HL-60 (cell line): ENCODE measurements around the gene FMO3.

ENCODE experiments used
- DNase-seq, 2 experiments: peaks; one replicate each; pipeline ENCODE4 v3.0.0-alpha.2; 2010 to 2020; ENCODE audit warnings: low read depth in 1 of 2, low spot score in 1 of 2
- H3K27ac ChIP-seq: fragments of 250-450 bp; sonication (Bioruptor Pico); replicated peaks from 2 replicates; pipeline ENCODE4 v1.5.1; 2020; ENCODE audit warnings: mild to moderate bottlenecking, moderate library complexity
- H3K27me3 ChIP-seq: fragments of 250-450 bp; sonication (Bioruptor Pico); 2 replicates; pipeline ENCODE4 v1.5.1; 2021; ENCODE audit warnings: mild to moderate bottlenecking, moderate library complexity; ENCODE audit not compliant: insufficient read depth, poor library complexity, severe bottlenecking
- H3K4me3 ChIP-seq: replicated peaks from 2 replicates; pipeline ENCODE4 v1.5.1; 2011; ENCODE audit warnings: mild to moderate bottlenecking, control low read depth, low read length; ENCODE audit not compliant: insufficient read depth
- CTCF ChIP-seq: IDR thresholded peaks from one replicate; pipeline ENCODE4 v1.5.1; 2011; ENCODE audit warnings: low read length, control low read depth, inconsistent platforms; ENCODE audit not compliant: insufficient read depth
- GABPA ChIP-seq: IDR thresholded peaks from 2 replicates; pipeline ENCODE4 v1.6.1; 2012; ENCODE audit warnings: low read depth
- POLR2AphosphoS5 ChIP-seq: IDR thresholded peaks from 2 replicates; pipeline ENCODE4 v1.6.1; 2012; ENCODE audit warnings: low read depth
- REST ChIP-seq: IDR thresholded peaks from 2 replicates; pipeline ENCODE4 v1.6.1; 2012; ENCODE audit warnings: low read depth; ENCODE audit not compliant: insufficient replicate concordance
- SPI1 ChIP-seq: IDR thresholded peaks from 2 replicates; pipeline ENCODE4 v1.6.1; 2012; ENCODE audit warnings: low read depth, mild to moderate bottlenecking, borderline replicate concordance

Gene FMO3

GRCh38 chr1:171082606-171083005, 8.1 kb upstream of the FMO3 start:
- H3K4me3 ChIP-seq, result no peak overlapping the region
- no peak overlapping the region for H3K27ac ChIP-seq
- no peak for TF ChIP-seq GABPA
- DNase-seq, result no peak
- H3K27me3 ChIP-seq, result no peaks in the 10 kb centered on the region

GRCh38 chr1:171083222-171083621, 7.5 kb upstream of the FMO3 start:
- H3K27me3 ChIP-seq, result no peaks in the 10 kb centered on the region
- no peak for DNase-seq

GRCh38 chr1:171084091-171084490, 6.6 kb upstream of the FMO3 start:
- H3K27ac ChIP-seq, result no peak overlapping the region
- H3K4me3 ChIP-seq, result no peak overlapping the region
- TF ChIP-seq SPI1 (no peak), REST (no peak), CTCF (no peak), POLR2AphosphoS5 (no peak)
- no peaks in the 10 kb centered on the region for H3K27me3 ChIP-seq
- no peak for DNase-seq

More at GRCh38 chr1:171083222-171083621, 7.5 kb upstream of the FMO3 start:
- TF ChIP-seq POLR2AphosphoS5 (no peak), REST (no peak)
- H3K27ac ChIP-seq, result no peak overlapping the region
- no peak overlapping the region for H3K4me3 ChIP-seq

GRCh38 chr1:171084870-171085269, 5.8 kb upstream of the FMO3 start:
- no peak for DNase-seq
- TF ChIP-seq REST, result no peak
- TF ChIP-seq GABPA, result no peak
- TF ChIP-seq SPI1, result no peak
- TF ChIP-seq CTCF, result no peak
- TF ChIP-seq POLR2AphosphoS5, result no peak
- H3K27me3 ChIP-seq, result no peaks in the 10 kb centered on the region
- H3K4me3 ChIP-seq, result no peak overlapping the region
- H3K27ac ChIP-seq, result no peak overlapping the region
